ENCODE results near the gene TYROBP. TPM values are rescaled to one million over a fixed set of nuclear protein-coding genes. Genes with fewer than 3 reads are reported as not detected.

Gene TYROBP
- total RNA-seq, 1 experiment from 2014 or later: not detected

GRCh38 chr19:35869327-35870123 is 38.6 kb downstream of the TYROBP start:
- Histone ChIP-seq H3K4me3 (ENCODE audit: low read depth in 2 of 2, low read length in 2 of 2) (peak overlapping the region; percentile 53 to 89), H3K27ac (ENCODE audit: low read length) (peak overlapping the region; percentile 61), H3K36me3 (ENCODE audit: control insufficient read depth, insufficient read depth, low read length) (no peaks in the 10 kb centered on the region), H3K9me3 (ENCODE audit: control insufficient read depth, insufficient read depth, low read depth, low read length) (no peaks in the 10 kb centered on the region), H3K27me3 (ENCODE audit: control insufficient read depth, insufficient read depth, low read length) (no peaks in the 10 kb centered on the region), H3K4me1 (ENCODE audit: control insufficient read depth, insufficient read depth, low read length) (peaks cover 9% of the 10 kb centered on the region)
- CTCF ChIA-PET: interaction anchor here (0.6 to 0.9 kb wide), 6 partner anchors 12 to 356 kb away, joined by 3 to 8 read pairs (median 4); partner anchors contain the start of genes COX6B1 and DMKN
- ATAC-seq (peak; percentile 91), DNase-seq (ENCODE audit: low read depth, low spot score) (peak; percentile 93)
- in situ Hi-C loops (cut with HindIII; ENCODE audit: low pct_unique_long_range_greater_than_20kb, low sequenced_read_pairs): no loop called here
- intact Hi-C loops (cut with micrococcal nuclease; ENCODE audit: unreplicated experiment): no loop called here
- no peak for TF ChIP-seq REST (IDR thresholded peaks at IDR 0.05; ENCODE audit: insufficient read depth in 1 of 2, low read depth in 2 of 2, low read length in 1 of 2)
- BruUV-seq (replicated peaks): no TSS peak
- POLR2A ChIA-PET: interaction anchor here (0.6 kb wide), 3 partner anchors 107 to 560 kb away, joined by 3 to 5 read pairs (median 4); no protein-coding TSS in a partner anchor

- CTCF ChIA-PET: interaction anchor here (0.6 to 0.9 kb wide), 2 partner anchors 11 to 49 kb away, joined by 4 to 5 read pairs; no protein-coding TSS in a partner anchor
- Histone ChIP-seq H3K36me3 (ENCODE audit: control insufficient read depth, insufficient read depth, low read length) (no peaks in the 10 kb centered on the region), H3K4me1 (ENCODE audit: control insufficient read depth, insufficient read depth, low read length) (peaks cover 9% of the 10 kb centered on the region), H3K9me3 (ENCODE audit: control insufficient read depth, insufficient read depth, low read depth, low read length) (no peaks in the 10 kb centered on the region), H3K27me3 (ENCODE audit: control insufficient read depth, insufficient read depth, low read length) (no peaks in the 10 kb centered on the region), H3K4me3 (ENCODE audit: low read depth in 2 of 2, low read length in 2 of 2) (peak overlapping the region; percentile 53 to 89), H3K27ac (ENCODE audit: low read length) (peak overlapping the region; percentile 29; the same call in 1 of the 2 replicates)
- no TSS peak for BruUV-seq (replicated peaks)
- POLR2A ChIA-PET: interaction anchor here (0.6 to 0.7 kb wide), 2 partner anchors 193 to 208 kb away, joined by 3 to 9 read pairs; no protein-coding TSS in a partner anchor
- in situ Hi-C loops (cut with HindIII; ENCODE audit: low pct_unique_long_range_greater_than_20kb, low sequenced_read_pairs) (no loop called here), intact Hi-C loops (cut with micrococcal nuclease; ENCODE audit: unreplicated experiment) (no loop called here)
- TF ChIP-seq SIN3A (IDR thresholded peaks at IDR 0.05; ENCODE audit: borderline replicate concordance, insufficient read depth, low read depth, low read length) (no peak), CTCF (IDR thresholded peaks at IDR 0.05) (no peak), POLR2AphosphoS5 (IDR thresholded peaks at IDR 0.05; ENCODE audit: low read depth, low read length) (no peak), REST (IDR thresholded peaks at IDR 0.05; ENCODE audit: insufficient read depth in 1 of 2, low read depth in 2 of 2, low read length in 1 of 2) (no peak), TCF7L2 (IDR thresholded peaks at IDR 0.05; ENCODE audit: low read depth, low read length) (no peak)
- ATAC-seq: peak; percentile 1
- DNase-seq (ENCODE audit: low read depth, low spot score): no peak
These were observed 39.2 kb downstream of the TYROBP start for GRCh38 chr19:35868823-35869326.
